ENCODE results near the gene C3orf18. TPM values are rescaled to one million over a fixed set of nuclear protein-coding genes. Genes with fewer than 3 reads are reported as not detected.

Gene C3orf18
- total and polyA plus RNA-seq, 9 of the 15 experiments (the other 6 are each of a cell fraction or from before 2014, with no cell fraction given) = 0.01 to 2.3 (median 0.94) TPM

GRCh38 chr3:50604628-50605588 is 37.4 kb upstream of the C3orf18 start (continued):
- 0 out of 2 replicates have a peak, but pooled peaks have one; percentile 10 for TF ChIP-seq ZNF23 (CRISPR knock-in tag; IDR thresholded peaks at IDR 0.05)
- TF ChIP-seq ETV5 (CRISPR knock-in tag; IDR thresholded peaks at IDR 0.05; ENCODE audit: low read depth) = 0 out of 2 replicates have a peak, but pooled peaks have one; percentile 11
- TF ChIP-seq ZNF324 (CRISPR knock-in tag; IDR thresholded peaks at IDR 0.05) = peak; percentile 16; the same call in 1 of the 2 replicates
- peak; percentile 96 for TF ChIP-seq POLR2AphosphoS2 (IDR thresholded peaks at IDR 0.05; ENCODE audit: low read length)
- TF ChIP-seq OTX1 (CRISPR knock-in tag; IDR thresholded peaks at IDR 0.05) = peak; percentile 94
- TF ChIP-seq ZNF780A (CRISPR knock-in tag; IDR thresholded peaks at IDR 0.05) = 0 out of 2 replicates have a peak, but pooled peaks have one; percentile 55
- TF ChIP-seq, protein P1, sequence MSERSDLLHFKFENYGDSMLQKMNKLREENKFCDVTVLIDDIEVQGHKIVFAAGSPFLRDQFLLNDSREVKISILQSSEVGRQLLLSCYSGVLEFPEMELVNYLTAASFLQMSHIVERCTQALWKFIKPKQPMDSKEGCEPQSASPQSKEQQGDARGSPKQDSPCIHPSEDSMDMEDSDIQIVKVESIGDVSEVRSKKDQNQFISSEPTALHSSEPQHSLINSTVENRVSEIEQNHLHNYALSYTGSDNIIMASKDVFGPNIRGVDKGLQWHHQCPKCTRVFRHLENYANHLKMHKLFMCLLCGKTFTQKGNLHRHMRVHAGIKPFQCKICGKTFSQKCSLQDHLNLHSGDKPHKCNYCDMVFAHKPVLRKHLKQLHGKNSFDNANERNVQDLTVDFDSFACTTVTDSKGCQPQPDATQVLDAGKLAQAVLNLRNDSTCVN (CRISPR knock-in tag; IDR thresholded peaks at IDR 0.05) = peak; percentile 94
- 0 out of 2 replicates have a peak, but pooled peaks have one; percentile 7 for TF ChIP-seq GABPB2 (CRISPR knock-in tag; conservative IDR thresholded peaks at IDR 0.05)
- TF ChIP-seq, protein P2, sequence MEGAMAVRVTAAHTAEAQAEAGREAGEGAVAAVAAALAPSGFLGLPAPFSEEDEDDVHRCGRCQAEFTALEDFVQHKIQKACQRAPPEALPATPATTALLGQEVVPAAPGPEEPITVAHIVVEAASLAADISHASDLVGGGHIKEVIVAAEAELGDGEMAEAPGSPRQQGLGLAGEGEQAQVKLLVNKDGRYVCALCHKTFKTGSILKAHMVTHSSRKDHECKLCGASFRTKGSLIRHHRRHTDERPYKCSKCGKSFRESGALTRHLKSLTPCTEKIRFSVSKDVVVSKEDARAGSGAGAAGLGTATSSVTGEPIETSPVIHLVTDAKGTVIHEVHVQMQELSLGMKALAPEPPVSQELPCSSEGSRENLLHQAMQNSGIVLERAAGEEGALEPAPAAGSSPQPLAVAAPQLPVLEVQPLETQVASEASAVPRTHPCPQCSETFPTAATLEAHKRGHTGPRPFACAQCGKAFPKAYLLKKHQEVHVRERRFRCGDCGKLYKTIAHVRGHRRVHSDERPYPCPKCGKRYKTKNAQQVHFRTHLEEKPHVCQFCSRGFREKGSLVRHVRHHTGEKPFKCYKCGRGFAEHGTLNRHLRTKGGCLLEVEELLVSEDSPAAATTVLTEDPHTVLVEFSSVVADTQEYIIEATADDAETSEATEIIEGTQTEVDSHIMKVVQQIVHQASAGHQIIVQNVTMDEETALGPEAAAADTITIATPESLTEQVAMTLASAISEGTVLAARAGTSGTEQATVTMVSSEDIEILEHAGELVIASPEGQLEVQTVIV (CRISPR knock-in tag; IDR thresholded peaks at IDR 0.05; ENCODE audit: borderline replicate concordance) = 0 out of 2 replicates have a peak, but pooled peaks have one; percentile 47
- no peak for TF ChIP-seq ASH1L (IDR thresholded peaks at IDR 0.05; ENCODE audit: borderline replicate concordance, low read depth, partially characterized antibody)
- TF ChIP-seq MYC (IDR thresholded peaks at IDR 0.05; ENCODE audit: low read depth, low read length) = no peak
- peak; percentile 30; the same call in 1 of the 2 replicates for TF ChIP-seq MYC (CRISPR knock-in tag; IDR thresholded peaks at IDR 0.05; ENCODE audit: borderline replicate concordance, low read depth)
- TF ChIP-seq PHF21A (IDR thresholded peaks at IDR 0.05; ENCODE audit: borderline replicate concordance, low read depth) = no peak
- TF ChIP-seq CREB5 (CRISPR knock-in tag; IDR thresholded peaks at IDR 0.05) = no peak
- TF ChIP-seq RBM22 (IDR thresholded peaks at IDR 0.05; ENCODE audit: low read depth, low read length, poor library complexity, severe bottlenecking) = peak; percentile 68
- TF ChIP-seq KAT7 (CRISPR knock-in tag; IDR thresholded peaks at IDR 0.05; ENCODE audit: borderline replicate concordance) = peak; percentile 48; the same call in 1 of the 2 replicates
- TF ChIP-seq STAT5B (CRISPR knock-in tag; IDR thresholded peaks at IDR 0.05) = no peak
- no peak for TF ChIP-seq ZFP36 (IDR thresholded peaks at IDR 0.05; ENCODE audit: low read depth, low read length, partially characterized antibody)
- TF ChIP-seq NONO (IDR thresholded peaks at IDR 0.05; ENCODE audit: low read depth in 2 of 2, low read length in 1 of 2) = no peak
- TF ChIP-seq, protein P3, sequence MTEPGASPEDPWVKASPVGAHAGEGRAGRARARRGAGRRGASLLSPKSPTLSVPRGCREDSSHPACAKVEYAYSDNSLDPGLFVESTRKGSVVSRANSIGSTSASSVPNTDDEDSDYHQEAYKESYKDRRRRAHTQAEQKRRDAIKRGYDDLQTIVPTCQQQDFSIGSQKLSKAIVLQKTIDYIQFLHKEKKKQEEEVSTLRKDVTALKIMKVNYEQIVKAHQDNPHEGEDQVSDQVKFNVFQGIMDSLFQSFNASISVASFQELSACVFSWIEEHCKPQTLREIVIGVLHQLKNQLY (CRISPR knock-in tag; conservative IDR thresholded peaks at IDR 0.05) = 0 out of 4 replicates have a peak, but pooled peaks of 1 of the 2 experiments have one; percentile 16
